ES-I3 (cell line): Measurements from ENCODE around the gene C1orf21.
"Not testable (repeated sequence)": the region's sequence is repeated elsewhere in the genome, so short reads cannot be mapped to it uniquely, and the experiment has no call there.

Experiments
- H3K36me3 ChIP-seq: 2 replicates; pipeline ENCODE4 v1.6.1; 2013; ENCODE audit warnings: mild to moderate bottlenecking, low read length, control low read depth, moderate library complexity; ENCODE audit not compliant: insufficient read depth
- H3K4me1 ChIP-seq: 2 replicates; pipeline ENCODE4 v1.6.1; 2013; ENCODE audit warnings: mild to moderate bottlenecking, control low read depth, low read length; ENCODE audit not compliant: insufficient read depth
- H3K9ac ChIP-seq: 2 replicates; pipeline ENCODE4 v1.6.1; 2013; ENCODE audit warnings: low read depth, mild to moderate bottlenecking, low read length, moderate library complexity
- H3K9me3 ChIP-seq: 2 replicates; pipeline ENCODE4 v1.6.1; 2013; ENCODE audit warnings: mild to moderate bottlenecking, low read length, moderate library complexity; ENCODE audit not compliant: control insufficient read depth, insufficient read depth

C1orf21 gene

GRCh38 chr1:184386312-184387068, at the start of gene C1orf21:
C1orf21 (plus strand) TSS chr1:184387029; CDS start chr1:184477510, 90,481 bp downstream.
- H3K4me1 ChIP-seq = peaks cover 5% of the 10 kb centered on the region

GRCh38 chr1:184337865-184338264, 49.0 kb upstream of the C1orf21 start:
- H3K9ac ChIP-seq, H3K9me3 ChIP-seq, H3K36me3 ChIP-seq, H3K4me1 ChIP-seq: not testable (repeated sequence)

More at GRCh38 chr1:184386312-184387068, at the start of gene C1orf21:
- H3K9ac ChIP-seq = peak within 1 kb of the TSS; percentile 88
- no peaks in the 10 kb centered on the region for H3K36me3 ChIP-seq
- no peaks in the 10 kb centered on the region for H3K9me3 ChIP-seq

GRCh38 chr1:184340984-184341383, 45.8 kb upstream of the C1orf21 start:
- Histone ChIP-seq H3K4me1 (no peaks in the 10 kb centered on the region), H3K9me3 (no peaks in the 10 kb centered on the region), H3K36me3 (no peaks in the 10 kb centered on the region), H3K9ac (no peak overlapping the region)

GRCh38 chr1:184350573-184350972, 36.3 kb upstream of the C1orf21 start:
- no peaks in the 10 kb centered on the region for H3K9me3 ChIP-seq
- no peaks in the 10 kb centered on the region for H3K36me3 ChIP-seq
- no peak overlapping the region for H3K9ac ChIP-seq
- no peaks in the 10 kb centered on the region for H3K4me1 ChIP-seq

- Histone ChIP-seq H3K9ac (no peak overlapping the region), H3K4me1 (no peaks in the 10 kb centered on the region), H3K36me3 (no peaks in the 10 kb centered on the region), H3K9me3 (no peaks in the 10 kb centered on the region)
Measured at GRCh38 chr1:184351416-184351975, 35.3 kb upstream of the C1orf21 start.

- no peaks in the 10 kb centered on the region for H3K9me3 ChIP-seq
- H3K36me3 ChIP-seq = no peaks in the 10 kb centered on the region
- no peak overlapping the region for H3K9ac ChIP-seq
- H3K4me1 ChIP-seq = no peaks in the 10 kb centered on the region
Measured at GRCh38 chr1:184352776-184353175, 34.1 kb upstream of the C1orf21 start.

- no peaks in the 10 kb centered on the region for H3K4me1 ChIP-seq
- no peak overlapping the region for H3K9ac ChIP-seq
- H3K9me3 ChIP-seq = no peaks in the 10 kb centered on the region
- H3K36me3 ChIP-seq = no peaks in the 10 kb centered on the region
Measured at GRCh38 chr1:184354719-184355118, 32.1 kb upstream of the C1orf21 start.

GRCh38 chr1:184356891-184357290, 29.9 kb upstream of the C1orf21 start:
- H3K9ac ChIP-seq = no peak overlapping the region
- H3K9me3 ChIP-seq = no peaks in the 10 kb centered on the region
- no peaks in the 10 kb centered on the region for H3K36me3 ChIP-seq
- H3K4me1 ChIP-seq = no peaks in the 10 kb centered on the region

- H3K36me3 ChIP-seq = no peaks in the 10 kb centered on the region
- no peaks in the 10 kb centered on the region for H3K9me3 ChIP-seq
- H3K9ac ChIP-seq = no peak overlapping the region
- no peaks in the 10 kb centered on the region for H3K4me1 ChIP-seq
Measured at GRCh38 chr1:184358256-184358655, 28.6 kb upstream of the C1orf21 start.

GRCh38 chr1:184359909-184360308, 26.9 kb upstream of the C1orf21 start:
- no peak overlapping the region for H3K9ac ChIP-seq
- H3K4me1 ChIP-seq = no peaks in the 10 kb centered on the region
- no peaks in the 10 kb centered on the region for H3K9me3 ChIP-seq
- no peaks in the 10 kb centered on the region for H3K36me3 ChIP-seq

- no peaks in the 10 kb centered on the region for H3K4me1 ChIP-seq
- H3K36me3 ChIP-seq = no peaks in the 10 kb centered on the region
- no peak overlapping the region for H3K9ac ChIP-seq
- H3K9me3 ChIP-seq = no peaks in the 10 kb centered on the region
Measured at GRCh38 chr1:184362876-184363275, 24.0 kb upstream of the C1orf21 start.

GRCh38 chr1:184365699-184366098, 21.1 kb upstream of the C1orf21 start:
- Histone ChIP-seq H3K4me1 (no peaks in the 10 kb centered on the region), H3K9me3 (no peaks in the 10 kb centered on the region), H3K9ac (no peak overlapping the region), H3K36me3 (no peaks in the 10 kb centered on the region)

- Histone ChIP-seq H3K36me3 (no peaks in the 10 kb centered on the region), H3K9ac (no peak overlapping the region), H3K9me3 (no peaks in the 10 kb centered on the region), H3K4me1 (no peaks in the 10 kb centered on the region)
Measured at GRCh38 chr1:184366997-184367396, 19.8 kb upstream of the C1orf21 start.

- Histone ChIP-seq H3K9me3 (no peaks in the 10 kb centered on the region), H3K4me1 (no peaks in the 10 kb centered on the region), H3K36me3 (no peaks in the 10 kb centered on the region), H3K9ac (no peak overlapping the region)
Measured at GRCh38 chr1:184367427-184368038, 19.3 kb upstream of the C1orf21 start.

GRCh38 chr1:184368354-184368753, 18.5 kb upstream of the C1orf21 start:
- no peaks in the 10 kb centered on the region for H3K36me3 ChIP-seq
- no peaks in the 10 kb centered on the region for H3K9me3 ChIP-seq
- no peaks in the 10 kb centered on the region for H3K4me1 ChIP-seq
- no peak overlapping the region for H3K9ac ChIP-seq
